Right atrium auricular region (tissue), 2 donors: ENCODE results near the gene INPP4B. TPM values are rescaled to one million over a fixed set of nuclear protein-coding genes. Genes with fewer than 3 reads are reported as not detected.

Experiments
- DNase-seq: peaks from one replicate; pipeline ENCODE4 v3.0.0-alpha.2; 2019; ENCODE audit warnings: low spot score
- H3K27ac ChIP-seq, 2 donors: fragments of 200-600 bp; sonication (generic); 1 replicate in 1 of 2; 2 replicates in 1 of 2; pipeline ENCODE4 v1.5.1; 2016 to 2019
- H3K27me3 ChIP-seq, 2 donors: fragments of 200-600 bp; sonication (generic); one replicate each; pipeline versions ENCODE4 v1.5.1 to v1.6.0; 2017 to 2019
- H3K36me3 ChIP-seq: fragments of 200-600 bp; sonication (generic); one replicate; pipeline ENCODE4 v1.5.1; 2016
- H3K4me1 ChIP-seq, 2 donors: fragments of 200-600 bp; sonication (generic); one replicate each; pipeline versions ENCODE4 v1.5.1 to v1.6.0; 2017 to 2019
- H3K4me3 ChIP-seq, 2 donors: fragments of 200-600 bp; sonication (generic); 1 replicate in 1 of 2; 2 replicates in 1 of 2; pipeline ENCODE4 v1.5.1; 2017 to 2019; ENCODE audit warnings: mild to moderate bottlenecking in 1 of 2, moderate library complexity in 1 of 2
- H3K9me3 ChIP-seq, 2 donors: fragments of 200-600 bp; sonication (generic); one replicate each; pipeline ENCODE4 v1.5.1; 2019
- total RNA-seq, 2 donors: library from RNA; depleted of rRNA; stranded (reverse); fragments of >200 nt; gene quantifications; one replicate each; pipeline ENCODE4 v1.1.0, GENCODE V29; 2016
- TF ChIP-seq, protein P1 (sequence below), 2 donors: fragments of 200-600 bp; sonication (generic); IDR thresholded peaks; one replicate each; pipeline ENCODE4 v1.5.1; 2019; ENCODE audit warnings: antibody characterized with exemption in 2 of 2

The INPP4B gene
- total RNA-seq, 2 donors from 2014 or later, result 14.8 to 15.3 TPM

DNA sequence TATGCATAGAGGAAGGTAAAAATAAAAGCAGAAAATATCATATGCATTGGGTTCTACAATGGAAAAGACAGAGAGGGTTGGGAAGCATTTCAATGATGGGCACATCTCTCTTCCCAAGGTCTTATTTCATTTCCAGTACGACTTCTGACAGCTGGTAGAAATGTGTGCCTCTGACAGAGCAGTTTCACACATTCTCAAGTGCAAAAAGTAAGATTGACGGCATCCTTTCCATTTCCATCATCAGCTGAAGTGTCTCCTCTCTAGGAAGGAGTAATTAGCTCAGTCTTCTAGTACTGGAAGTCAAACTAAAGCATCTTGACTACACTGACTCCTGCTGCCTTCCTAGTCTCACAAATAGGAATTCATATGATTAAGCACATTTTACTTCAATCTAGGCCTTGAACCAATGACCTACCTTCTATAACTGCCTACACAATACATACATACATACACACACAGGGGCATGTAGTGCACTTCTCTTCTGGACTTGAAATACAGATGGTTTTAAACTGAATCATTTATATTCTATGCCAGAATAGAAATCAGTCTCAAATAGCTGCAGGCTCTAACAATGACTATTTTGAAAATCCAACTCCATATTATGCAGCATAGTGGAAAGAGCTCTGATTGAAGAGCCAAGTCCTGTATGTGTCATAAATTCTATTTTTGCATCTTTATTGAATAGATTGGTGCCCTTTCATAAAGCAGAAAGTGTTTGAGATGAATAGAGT lies 473.4 kb downstream of the INPP4B start:
- H3K27ac ChIP-seq, result no peak overlapping the region
- peaks cover 0 to 10% of the 10 kb centered on the region in 2 donors for H3K4me1 ChIP-seq
- no peaks in the 10 kb centered on the region for H3K9me3 ChIP-seq
- no peaks in the 10 kb centered on the region for H3K27me3 ChIP-seq
- H3K4me3 ChIP-seq, result no peak overlapping the region
- H3K36me3 ChIP-seq, result no peaks in the 10 kb centered on the region
- no peak for DNase-seq
- TF ChIP-seq, protein P1, sequence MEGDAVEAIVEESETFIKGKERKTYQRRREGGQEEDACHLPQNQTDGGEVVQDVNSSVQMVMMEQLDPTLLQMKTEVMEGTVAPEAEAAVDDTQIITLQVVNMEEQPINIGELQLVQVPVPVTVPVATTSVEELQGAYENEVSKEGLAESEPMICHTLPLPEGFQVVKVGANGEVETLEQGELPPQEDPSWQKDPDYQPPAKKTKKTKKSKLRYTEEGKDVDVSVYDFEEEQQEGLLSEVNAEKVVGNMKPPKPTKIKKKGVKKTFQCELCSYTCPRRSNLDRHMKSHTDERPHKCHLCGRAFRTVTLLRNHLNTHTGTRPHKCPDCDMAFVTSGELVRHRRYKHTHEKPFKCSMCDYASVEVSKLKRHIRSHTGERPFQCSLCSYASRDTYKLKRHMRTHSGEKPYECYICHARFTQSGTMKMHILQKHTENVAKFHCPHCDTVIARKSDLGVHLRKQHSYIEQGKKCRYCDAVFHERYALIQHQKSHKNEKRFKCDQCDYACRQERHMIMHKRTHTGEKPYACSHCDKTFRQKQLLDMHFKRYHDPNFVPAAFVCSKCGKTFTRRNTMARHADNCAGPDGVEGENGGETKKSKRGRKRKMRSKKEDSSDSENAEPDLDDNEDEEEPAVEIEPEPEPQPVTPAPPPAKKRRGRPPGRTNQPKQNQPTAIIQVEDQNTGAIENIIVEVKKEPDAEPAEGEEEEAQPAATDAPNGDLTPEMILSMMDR (IDR thresholded peaks at IDR 0.05), result no peak

DNA sequence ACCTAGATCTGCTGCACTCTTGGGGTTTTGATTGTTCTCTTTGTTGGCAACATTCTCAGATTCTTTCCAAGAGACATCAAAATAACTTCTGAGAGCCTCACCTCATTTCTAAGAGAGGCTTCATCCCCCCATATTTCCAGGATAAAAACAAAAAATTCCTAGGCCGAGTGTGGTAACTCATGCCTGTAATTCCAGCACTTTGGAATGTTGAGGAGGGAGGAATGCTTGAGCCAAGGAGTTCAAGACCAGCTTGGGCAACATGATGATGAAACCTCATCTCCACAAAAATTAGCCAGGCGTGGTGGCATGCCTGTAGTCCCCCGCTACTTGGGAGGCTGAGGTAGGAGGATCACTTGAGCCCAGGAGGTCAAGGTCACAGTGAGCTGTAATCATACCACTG lies 477.0 kb downstream of the INPP4B start:
- no peak overlapping the region for H3K4me3 ChIP-seq
- no peak for DNase-seq
- H3K27ac ChIP-seq, result no peak overlapping the region
- TF ChIP-seq, protein P1 (IDR thresholded peaks at IDR 0.05), result no peak
- H3K9me3 ChIP-seq, result no peaks in the 10 kb centered on the region
- H3K4me1 ChIP-seq, result peaks cover 0 to 6% of the 10 kb centered on the region in 2 donors
- no peaks in the 10 kb centered on the region for H3K27me3 ChIP-seq
- H3K36me3 ChIP-seq, result no peaks in the 10 kb centered on the region

DNA sequence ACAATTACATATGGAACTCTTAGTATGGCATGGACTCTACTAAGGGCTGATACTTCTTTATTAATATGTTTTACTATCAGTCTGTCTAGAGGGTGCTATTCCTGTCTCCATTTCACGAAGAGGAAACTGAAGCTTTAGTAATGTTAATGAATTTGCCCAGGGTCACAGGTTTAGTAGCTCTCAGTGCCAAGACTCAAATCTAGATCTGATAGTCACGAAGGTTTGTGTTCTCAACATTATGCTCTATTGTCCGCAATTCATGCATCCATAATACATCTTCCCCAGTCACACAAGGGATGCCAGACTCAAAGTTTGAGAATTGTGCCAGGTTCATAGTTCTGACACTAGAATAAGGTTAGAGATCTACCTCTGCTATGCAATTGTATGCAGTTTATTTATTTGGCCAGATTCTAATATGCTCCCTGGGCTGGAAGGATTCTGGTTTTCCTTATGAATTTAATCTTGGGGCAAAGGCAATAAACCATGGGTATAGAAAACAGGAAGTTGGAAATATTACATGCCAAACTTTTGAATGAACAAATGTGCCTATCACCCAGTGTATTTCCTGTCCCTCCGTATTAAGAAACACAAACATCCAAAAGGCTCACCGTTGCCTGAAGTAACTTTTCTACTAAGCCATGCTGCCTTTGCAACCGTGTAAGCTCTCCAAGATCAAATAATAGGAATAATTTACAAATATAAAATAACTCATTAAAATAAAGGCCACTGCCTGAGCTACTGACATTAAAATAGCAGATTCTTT lies 478.5 kb downstream of the INPP4B start:
- H3K27ac ChIP-seq, result no peak overlapping the region
- H3K9me3 ChIP-seq, result no peaks in the 10 kb centered on the region
- H3K4me1 ChIP-seq, result peaks cover 0 to 6% of the 10 kb centered on the region in 2 donors
- no peaks in the 10 kb centered on the region for H3K36me3 ChIP-seq
- no peak overlapping the region for H3K4me3 ChIP-seq
- no peak for DNase-seq
- no peaks in the 10 kb centered on the region for H3K27me3 ChIP-seq
- TF ChIP-seq, protein P1 (IDR thresholded peaks at IDR 0.05), result no peak

DNA sequence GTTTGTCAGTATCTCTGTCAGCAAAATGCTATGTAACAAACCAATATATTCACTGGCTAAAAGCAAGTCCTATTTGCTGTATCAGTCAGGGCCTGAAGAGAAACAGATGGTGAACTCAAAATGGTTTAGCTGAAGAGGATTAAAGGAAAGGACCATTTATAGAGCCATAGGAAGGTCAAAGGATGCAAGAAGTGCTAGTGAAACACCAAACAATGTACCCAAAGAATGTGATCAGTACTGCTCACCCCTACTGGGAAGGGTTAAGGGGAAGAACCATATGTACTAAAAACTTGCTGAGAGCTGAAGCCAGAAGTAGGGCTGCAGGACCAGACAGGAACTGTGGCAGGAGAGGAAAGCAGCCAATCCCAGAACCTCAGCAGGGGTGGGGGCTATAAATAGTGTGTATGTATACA lies 479.3 kb downstream of the INPP4B start:
- Histone ChIP-seq H3K9me3 (no peaks in the 10 kb centered on the region), H3K27me3 (no peaks in the 10 kb centered on the region), H3K4me1 (peaks cover 0 to 6% of the 10 kb centered on the region in 2 donors), H3K4me3 (no peak overlapping the region), H3K27ac (no peak overlapping the region), H3K36me3 (no peaks in the 10 kb centered on the region)
- no peak for DNase-seq
- TF ChIP-seq, protein P1 (IDR thresholded peaks at IDR 0.05), result no peak

DNA sequence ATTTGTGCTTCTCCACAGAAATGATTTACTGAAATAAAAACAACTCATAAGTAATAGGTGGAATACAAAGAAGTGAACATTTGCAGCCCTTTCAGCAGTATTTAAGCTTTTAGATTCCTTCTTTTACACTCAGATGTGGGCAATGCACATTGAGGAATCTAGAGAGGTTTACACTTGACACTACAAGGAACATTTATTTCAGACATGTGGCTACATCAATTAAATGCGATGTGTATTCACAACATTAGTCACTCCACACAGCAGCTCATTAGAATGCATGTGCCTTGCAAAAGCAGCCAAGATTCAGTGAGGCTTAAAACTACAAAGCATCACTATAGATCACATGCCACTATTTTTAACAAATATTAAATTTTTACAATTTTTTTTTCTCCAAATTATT lies 480.7 kb downstream of the INPP4B start:
- no peaks in the 10 kb centered on the region for H3K9me3 ChIP-seq
- H3K27me3 ChIP-seq, result no peaks in the 10 kb centered on the region
- H3K4me3 ChIP-seq, result no peak overlapping the region
- H3K4me1 ChIP-seq, result peaks cover 0 to 6% of the 10 kb centered on the region in 2 donors
- TF ChIP-seq, protein P1 (IDR thresholded peaks at IDR 0.05), result no peak
- H3K27ac ChIP-seq, result no peak overlapping the region
- DNase-seq, result no peak
- H3K36me3 ChIP-seq, result no peaks in the 10 kb centered on the region
